ENCODE results near the gene CFAP45. TPM values are rescaled to one million over a fixed set of nuclear protein-coding genes. Genes with fewer than 3 reads are reported as not detected.
A peak's percentile ranks its signal among the peaks of the same experiment; 100 is the strongest.
"Not testable (repeated sequence)": the region's sequence is repeated elsewhere in the genome, so short reads cannot be mapped to it uniquely, and the experiment has no call there.

Gene CFAP45
- total RNA-seq, 1 donor from 2014 or later = not detected

- no peak for ATAC-seq
- DNase-seq (ENCODE audit: low spot score) = no peak
Measured at GRCh38 chr1:159908031-159908940, 8.3 kb upstream of the CFAP45 start.

- ATAC-seq = no peak
Measured at GRCh38 chr1:159906960-159907359, 7.0 kb upstream of the CFAP45 start.

DNA sequence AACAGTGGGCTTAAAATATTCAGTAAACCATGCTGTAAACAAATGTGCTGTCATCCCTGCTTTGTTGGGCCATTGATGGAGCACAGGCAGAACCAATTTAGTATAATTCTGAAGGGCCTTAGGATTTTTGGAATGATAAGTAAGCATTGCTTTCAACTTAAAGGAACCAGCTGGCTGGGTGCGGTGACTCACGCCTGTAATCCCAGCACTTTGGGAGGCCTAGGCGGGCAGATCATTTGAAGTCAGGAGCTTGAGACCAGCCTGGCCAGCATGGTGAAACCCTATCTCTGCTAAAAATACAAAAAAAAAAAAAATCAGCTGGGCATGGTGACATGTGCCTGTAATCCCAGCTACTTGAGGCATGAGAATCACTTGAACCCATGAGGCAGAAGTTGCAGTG, 4.1 kb upstream of the CFAP45 start:
- not testable (repeated sequence) for DNase-seq (ENCODE audit: low spot score); ATAC-seq

More at GRCh38 chr1:159906960-159907359, 7.0 kb upstream of the CFAP45 start:
- no peak for DNase-seq (ENCODE audit: low spot score)

DNA sequence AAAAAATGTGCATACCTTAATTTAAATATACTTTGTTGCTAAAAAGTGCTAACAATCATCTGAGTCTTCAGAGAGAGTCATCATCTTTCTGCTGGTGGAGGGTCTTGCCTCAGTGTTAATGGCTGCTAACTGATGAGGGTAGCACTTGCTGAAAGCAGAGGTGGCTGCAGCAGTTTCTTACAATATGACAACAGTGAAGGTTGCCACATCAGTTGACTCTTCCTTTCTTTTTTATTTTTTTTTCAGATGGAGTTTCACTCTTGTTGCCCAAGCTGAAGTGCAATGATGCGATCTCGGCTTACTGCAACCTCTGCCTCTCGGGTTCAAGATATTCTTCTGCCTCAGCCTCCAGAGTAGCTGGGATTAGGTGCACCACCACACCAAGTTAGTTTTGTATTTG, 2.6 kb upstream of the CFAP45 start:
- ATAC-seq (no peak), DNase-seq (ENCODE audit: low spot score) (no peak)

- DNase-seq (ENCODE audit: low spot score) (no peak), ATAC-seq (no peak)
Measured at GRCh38 chr1:159900755-159901360, 893 bp upstream of the CFAP45 start.

DNA sequence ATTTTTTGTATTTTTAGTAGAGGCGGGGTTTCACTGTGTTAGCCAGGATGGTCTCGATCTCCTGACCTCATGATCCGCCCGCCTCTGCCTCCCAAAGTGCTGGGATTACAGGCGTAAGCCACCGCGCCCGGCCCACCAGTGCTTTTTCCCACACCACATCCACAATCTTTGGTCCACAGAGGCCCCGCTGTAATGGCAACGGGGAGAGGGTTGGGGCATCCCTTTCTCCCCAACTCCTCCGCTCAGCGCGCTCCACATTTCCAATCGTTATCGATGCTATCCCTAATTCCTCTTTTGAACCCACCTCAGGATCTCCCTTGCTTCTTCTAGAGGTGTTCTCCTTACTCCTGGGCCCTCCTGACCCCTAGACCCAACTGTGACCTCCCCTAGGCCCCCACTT, 331 bp downstream of the CFAP45 start:
- ATAC-seq; DNase-seq (ENCODE audit: low spot score): not testable (repeated sequence)

- ATAC-seq = no peak
Measured at GRCh38 chr1:159898527-159898926, 1.4 kb downstream of the CFAP45 start.

GRCh38 chr1:159897962-159898361, 2.0 kb downstream of the CFAP45 start:
- ATAC-seq (no peak), DNase-seq (ENCODE audit: low spot score) (no peak)

More at GRCh38 chr1:159898527-159898926, 1.4 kb downstream of the CFAP45 start:
- DNase-seq (ENCODE audit: low spot score) = no peak

DNA sequence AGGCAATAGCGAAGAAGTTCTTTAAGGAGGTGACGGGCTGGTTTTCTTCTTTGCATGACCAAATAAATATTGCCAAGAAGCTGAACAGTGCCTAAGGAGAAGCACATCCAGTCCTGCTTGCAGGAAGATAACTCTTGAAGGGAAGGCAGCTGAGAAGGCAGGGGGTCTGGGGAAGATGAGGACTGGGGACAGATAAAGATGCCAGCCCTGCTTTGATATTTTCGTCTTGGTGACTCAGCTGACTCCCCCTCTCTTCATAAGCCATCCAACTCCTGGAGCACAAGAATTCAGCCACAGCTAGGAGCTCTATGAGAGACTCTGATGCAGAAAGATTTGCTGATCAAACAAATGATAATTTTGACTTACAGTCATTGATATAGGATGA, 3.4 kb downstream of the CFAP45 start:
- DNase-seq (ENCODE audit: low spot score) (no peak), ATAC-seq (no peak)

DNA sequence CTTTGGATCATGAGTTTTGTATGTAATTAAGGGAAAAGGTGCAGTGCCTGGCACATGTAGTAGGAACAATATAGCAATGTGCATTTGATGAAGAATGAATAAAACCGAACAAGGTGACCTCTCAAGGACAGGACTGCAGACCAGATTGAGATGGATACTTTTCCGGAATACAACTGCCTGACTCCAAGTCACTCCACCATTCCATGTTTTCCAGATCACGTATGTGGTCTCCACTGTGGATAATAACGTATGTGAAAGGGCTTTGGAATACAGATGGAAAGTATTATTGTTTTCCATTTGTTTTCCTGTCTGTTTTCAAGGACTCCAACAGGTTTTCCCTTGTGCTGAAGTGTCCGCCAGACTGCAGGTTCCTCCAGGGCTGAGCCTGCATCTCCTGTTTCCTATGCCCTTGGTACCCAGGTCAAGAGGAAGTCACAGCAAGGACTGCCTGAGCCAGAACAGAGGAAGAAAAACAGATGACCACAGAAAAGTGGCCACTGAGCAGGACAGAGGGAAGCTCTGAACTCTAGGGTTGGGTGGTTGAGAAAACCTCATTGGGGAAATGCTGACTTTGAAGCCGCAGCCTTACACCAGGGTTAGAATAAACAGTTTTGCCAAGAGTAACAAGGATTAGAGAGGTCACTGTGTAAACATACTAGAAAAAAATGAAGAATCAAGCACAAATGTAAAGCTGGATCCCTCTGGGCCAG, 4.0 kb downstream of the CFAP45 start:
- ATAC-seq (peak; percentile 12), DNase-seq (ENCODE audit: low spot score) (no peak)

DNA sequence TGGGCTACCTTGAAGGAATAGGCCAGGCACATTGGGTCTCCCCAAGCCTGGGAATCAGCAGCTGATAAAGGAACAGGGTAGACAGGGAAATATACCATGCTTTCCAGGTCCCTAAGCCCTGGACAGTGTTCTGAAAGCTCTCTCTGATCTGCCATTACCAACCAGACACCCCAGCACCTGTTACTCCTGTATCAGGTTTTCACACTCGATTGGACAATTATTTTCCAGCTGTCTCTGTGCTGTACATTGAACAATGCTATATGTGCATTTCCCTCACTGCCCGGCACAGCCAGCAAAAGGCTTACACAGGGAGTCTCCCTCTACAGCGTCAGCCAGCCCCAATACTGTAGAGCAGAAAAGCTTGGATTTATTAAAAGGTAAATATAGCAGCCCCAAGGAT, 4.7 kb downstream of the CFAP45 start:
- no peak for ATAC-seq
- DNase-seq (ENCODE audit: low spot score) = no peak

DNA sequence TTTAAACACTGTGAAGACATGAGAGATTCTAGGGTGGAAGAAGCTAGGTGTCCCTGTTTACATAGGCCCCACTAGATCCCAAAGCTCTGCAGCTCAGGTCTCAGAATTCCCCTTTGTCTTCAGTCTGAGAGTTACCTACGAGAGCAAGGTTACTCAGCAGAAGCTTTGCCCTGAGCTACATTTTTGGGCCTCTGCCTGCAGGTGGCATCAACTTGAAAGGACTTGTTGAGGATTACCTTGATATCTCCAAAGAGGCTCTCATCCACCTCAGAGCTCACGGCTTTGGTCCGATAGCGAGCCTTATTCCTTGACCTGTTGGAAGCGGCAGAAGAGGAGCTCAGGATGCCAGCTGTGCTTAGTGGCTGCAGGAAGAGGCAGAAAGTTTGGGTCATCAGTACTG, 7.0 kb downstream of the CFAP45 start:
- DNase-seq (ENCODE audit: low spot score) (no peak), ATAC-seq (peak; percentile 45)

- ATAC-seq (peak; percentile 99), DNase-seq (ENCODE audit: low spot score) (peak; percentile 85)
Measured at GRCh38 chr1:159891275-159892157, 8.4 kb downstream of the CFAP45 start.

DNA sequence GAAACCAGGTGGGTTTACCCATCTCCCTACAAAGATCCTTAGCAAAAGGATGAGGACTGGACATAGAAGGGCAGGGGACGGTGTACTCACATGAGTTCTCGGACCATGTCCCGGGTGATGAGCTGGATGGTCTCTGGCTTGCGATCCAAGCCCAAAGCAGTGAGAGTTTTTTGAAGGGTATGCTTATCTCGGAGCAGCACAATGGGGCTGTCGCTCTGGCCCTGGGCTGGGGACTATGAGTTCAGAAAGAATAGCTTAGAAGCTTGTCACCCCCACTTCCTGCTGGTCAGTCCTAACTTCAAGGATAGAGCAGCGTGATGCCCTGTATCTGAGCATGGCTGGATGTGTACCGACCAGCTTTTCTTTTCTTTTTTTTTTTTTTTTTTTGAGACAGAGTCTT, 9.6 kb downstream of the CFAP45 start:
- no peak for ATAC-seq
- DNase-seq (ENCODE audit: low spot score) = no peak

- ATAC-seq = peak; percentile 61
- no peak for DNase-seq (ENCODE audit: low spot score)
Measured at GRCh38 chr1:159889821-159890252, 10.1 kb downstream of the CFAP45 start.

GRCh38 chr1:159889202-159889601, 10.8 kb downstream of the CFAP45 start:
- no peak for ATAC-seq

DNA sequence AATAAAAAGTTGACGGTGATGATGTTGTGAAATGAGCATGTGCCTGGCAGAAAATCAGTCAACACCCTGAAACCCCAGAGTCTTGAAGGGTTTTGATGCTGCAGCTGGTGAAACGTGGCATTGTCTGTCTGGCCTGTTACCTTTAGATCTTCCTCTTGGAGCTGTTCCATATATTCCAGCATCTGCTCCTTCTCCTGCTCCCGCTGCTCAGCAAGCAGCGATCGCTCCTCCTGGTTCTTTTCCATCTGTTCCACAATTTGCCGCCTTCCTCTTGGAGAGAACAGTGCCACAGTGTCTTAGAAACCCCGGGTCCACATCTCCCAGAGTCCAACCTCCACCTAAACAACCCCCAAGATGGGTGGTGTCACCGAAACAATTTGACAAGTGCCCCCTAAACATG, 15.7 kb downstream of the CFAP45 start:
- ATAC-seq (no peak), DNase-seq (ENCODE audit: low spot score) (no peak)

More at GRCh38 chr1:159889202-159889601, 10.8 kb downstream of the CFAP45 start:
- DNase-seq (ENCODE audit: low spot score) = no peak

GRCh38 chr1:159883134-159883533, 16.8 kb downstream of the CFAP45 start:
- no peak for DNase-seq (ENCODE audit: low spot score)
- no peak for ATAC-seq

DNA sequence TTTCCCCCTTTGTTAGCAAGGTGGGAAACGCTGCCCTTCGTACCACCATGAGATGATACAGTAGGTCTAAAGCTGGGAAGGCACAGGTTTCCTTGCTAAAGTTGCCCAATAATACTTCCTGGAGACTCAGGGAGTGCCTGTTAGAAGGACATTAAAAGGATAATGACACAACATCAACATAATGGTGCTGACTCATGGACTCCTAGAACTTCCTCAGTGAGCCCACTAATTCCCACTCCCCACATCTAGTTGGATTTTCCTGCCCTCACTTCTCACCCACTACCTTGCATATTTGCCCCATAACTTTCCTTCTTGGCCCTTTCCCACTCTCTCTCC, 17.5 kb downstream of the CFAP45 start:
- no peak for ATAC-seq
- no peak for DNase-seq (ENCODE audit: low spot score)

All from left lobe of liver (tissue), 2 donors.